NT2/D1 (cell line): ENCODE data around the gene HYAL4.

Experiments used
- SUZ12 ChIP-seq: IDR thresholded peaks from 2 replicates; pipeline ENCODE4 v1.6.1; 2011; ENCODE audit not compliant: insufficient read length, insufficient read depth; ENCODE audit errors: extremely low read depth
- YY1 ChIP-seq: IDR thresholded peaks from 2 replicates; pipeline ENCODE4 v1.6.1; 2011; ENCODE audit not compliant: insufficient read length, insufficient read depth
- ZNF274 ChIP-seq: IDR thresholded peaks from 2 replicates; pipeline ENCODE4 v1.6.1; 2011; ENCODE audit warnings: mild to moderate bottlenecking, low read depth, low read length

DNA sequence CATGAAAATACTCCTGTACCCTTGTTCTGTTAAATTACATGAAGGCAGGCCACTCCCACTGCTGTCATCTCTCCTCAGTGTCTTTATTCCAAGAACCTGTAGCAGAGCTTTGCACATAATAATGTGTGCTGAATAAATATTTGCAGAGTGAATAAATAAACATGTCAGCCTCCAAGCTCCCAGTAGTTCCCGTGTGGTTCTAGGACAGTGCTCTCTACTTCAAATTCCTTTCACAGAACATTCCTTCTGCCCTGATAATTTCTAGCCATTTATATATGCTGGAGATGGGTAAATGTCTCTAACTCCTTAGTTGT is 20.3 kb upstream of the HYAL4 start:
- TF ChIP-seq ZNF274, result no peak
- no peak for TF ChIP-seq YY1
- no peak for TF ChIP-seq SUZ12
